ENCODE data around the gene CTDSPL2. TPM values are rescaled to one million over a fixed set of nuclear protein-coding genes. Genes with fewer than 3 reads are reported as not detected.

The CTDSPL2 gene
- total and polyA plus RNA-seq, 2 of the 8 experiments (the other 6 are each of a cell fraction or from before 2014, with no cell fraction given), result 25.2 to 64.7 TPM

DNA sequence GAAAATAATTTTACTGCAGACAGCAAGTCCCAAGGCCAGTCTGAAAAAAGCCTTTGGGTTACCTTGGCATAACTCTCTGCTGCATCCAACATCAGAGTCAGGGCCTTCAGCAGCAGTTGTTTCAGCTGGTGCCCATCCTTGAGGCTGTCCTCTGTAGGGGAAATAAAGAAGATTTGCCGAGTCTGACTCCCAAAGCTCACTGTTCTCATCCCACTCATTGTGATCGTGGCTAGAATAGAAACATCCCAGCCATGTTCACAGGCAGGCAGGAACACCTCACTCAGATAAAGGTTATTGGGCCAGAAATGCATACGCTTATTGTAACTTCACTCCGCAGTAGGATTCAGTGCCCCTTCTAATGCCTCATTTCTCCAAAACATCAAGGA lies 138.7 kb downstream of the CTDSPL2 start (continued):
- TF ChIP-seq RBBP5 (IDR thresholded peaks at IDR 0.05; ENCODE audit: borderline replicate concordance, low read depth, low read length) (no peak), SP2 (IDR thresholded peaks at IDR 0.05; ENCODE audit: low read length) (no peak)
